ENCODE measurements around the gene ATP11A.

- TF ChIP-seq CTCF (tag by site-specific recombination; IDR thresholded peaks at IDR 0.05) = no peak
- TF ChIP-seq YY1 (tag by site-specific recombination; IDR thresholded peaks at IDR 0.05) = no peak
- TF ChIP-seq ZNF335 (tag by site-specific recombination; conservative IDR thresholded peaks at IDR 0.05) = no peak
- no peak for TF ChIP-seq ZNF341 (tag by site-specific recombination; IDR thresholded peaks at IDR 0.05; ENCODE audit: low read depth)
- no peak for TF ChIP-seq ZNF239 (tag by site-specific recombination; IDR thresholded peaks at IDR 0.05)
- no peak for TF ChIP-seq ZBTB11 (tag by site-specific recombination; conservative IDR thresholded peaks at IDR 0.05; ENCODE audit: low read depth)
Measured at GRCh38 chr13:112675366-112675756, 14.5 kb upstream of the ATP11A start.

All from HEK293 (cell line).